Transverse colon (tissue), 4 donors: Measurements from ENCODE around the gene SDSL. TPM values are rescaled to one million over a fixed set of nuclear protein-coding genes. Genes with fewer than 3 reads are reported as not detected.

Experiments used
- DNase-seq: peaks from one replicate; pipeline ENCODE4 v3.0.0-alpha.2; 2019
- H3K27ac ChIP-seq, 4 donors: fragments of 200-600 bp; sonication (generic); 2 replicates each; pipeline ENCODE4 v1.5.1; 2016 to 2018; ENCODE audit warnings: inconsistent platforms in 4 of 4
- H3K27me3 ChIP-seq: fragments of 200-600 bp; sonication (generic); 2 replicates; pipeline ENCODE4 v1.5.1; 2017; ENCODE audit warnings: inconsistent platforms
- H3K36me3 ChIP-seq, 4 donors: fragments of 200-600 bp; sonication (generic); 2 replicates each; pipeline ENCODE4 v1.5.1; 2017 to 2019; ENCODE audit warnings: inconsistent platforms in 4 of 4
- H3K4me1 ChIP-seq, 4 donors: fragments of 200-600 bp; sonication (generic); 2 replicates each; pipeline ENCODE4 v1.5.1; 2017 to 2020; ENCODE audit warnings: inconsistent platforms in 4 of 4
- H3K4me3 ChIP-seq, 4 donors: fragments of 200-600 bp; sonication (generic); 1 replicate in 1 of 4; 2 replicates in 3 of 4; pipeline versions ENCODE4 v1.5.1 to v1.6.1; 2017 to 2019; ENCODE audit warnings: inconsistent platforms in 4 of 4
- H3K9me3 ChIP-seq, 2 donors: fragments of 200-600 bp; sonication (generic); 2 replicates each; pipeline ENCODE4 v1.5.1; 2017 to 2019; ENCODE audit warnings: inconsistent platforms in 2 of 2
- EP300 ChIP-seq: sonication (generic); formaldehyde crosslinking; IDR thresholded peaks from one replicate; pipeline ENCODE4 v1.6.1; 2017; ENCODE audit warnings: antibody characterized with exemption, low read depth
- POLR2A ChIP-seq: fragments of 450-650 bp; IDR thresholded peaks from one replicate; pipeline ENCODE4 v1.6.1; 2016; ENCODE audit warnings: antibody characterized with exemption, mild to moderate bottlenecking, moderate library complexity
- POLR2AphosphoS5 ChIP-seq, 3 donors: sonication (generic); formaldehyde crosslinking; IDR thresholded peaks; one replicate each; pipeline ENCODE4 v1.6.1; 2016; ENCODE audit warnings: antibody characterized with exemption in 3 of 3
- WGBS, 2 donors: methylation state at CpG; one replicate each; pipeline ENCODE4 v1.1.5; 2018; ENCODE audit warnings: low coverage in 1 of 2; 5-methylcytosine and 5-hydroxymethylcytosine counted together
- in situ Hi-C, 4 donors: fragments of 200-750 bp; cut with MboI; loops; one replicate each; pipeline versions ENCODE4 v1.15.0 to v1.15.1; 2017; ENCODE audit warnings: low sequenced_read_pairs in 3 of 4, low pct_ligation_motif_present in 1 of 4, low pct_unique_long_range_greater_than_20kb in 1 of 4
- intact Hi-C: fragments of 100-400 bp; cut with DNase I; formaldehyde crosslinking; loops from one replicate; pipeline ENCODE4 v1.15.1; 2023; ENCODE audit warnings: low total_unique reads
- total RNA-seq, 4 donors: library from RNA; depleted of rRNA; stranded (reverse); fragments of >200 nt; gene quantifications; one replicate each; pipeline ENCODE4 v1.1.0, GENCODE V29; 2016
- TF ChIP-seq, protein P1 (sequence below), 5 experiments: fragments of 200-600 bp in 3 of 5; fragments of 450-650 bp in 2 of 5; sonication (generic) in 3 of 5; IDR thresholded peaks; 1 replicate in 2 of 5; 2 replicates in 3 of 5; pipeline ENCODE4 v1.5.1; 2016 to 2017; ENCODE audit warnings: antibody characterized with exemption in 5 of 5, inconsistent platforms in 3 of 5, mild to moderate bottlenecking in 2 of 5, moderate library complexity in 1 of 5

SDSL gene
- total RNA-seq, 4 donors from 2014 or later: 7.4 to 16.8 (median 13.1) TPM

DNA sequence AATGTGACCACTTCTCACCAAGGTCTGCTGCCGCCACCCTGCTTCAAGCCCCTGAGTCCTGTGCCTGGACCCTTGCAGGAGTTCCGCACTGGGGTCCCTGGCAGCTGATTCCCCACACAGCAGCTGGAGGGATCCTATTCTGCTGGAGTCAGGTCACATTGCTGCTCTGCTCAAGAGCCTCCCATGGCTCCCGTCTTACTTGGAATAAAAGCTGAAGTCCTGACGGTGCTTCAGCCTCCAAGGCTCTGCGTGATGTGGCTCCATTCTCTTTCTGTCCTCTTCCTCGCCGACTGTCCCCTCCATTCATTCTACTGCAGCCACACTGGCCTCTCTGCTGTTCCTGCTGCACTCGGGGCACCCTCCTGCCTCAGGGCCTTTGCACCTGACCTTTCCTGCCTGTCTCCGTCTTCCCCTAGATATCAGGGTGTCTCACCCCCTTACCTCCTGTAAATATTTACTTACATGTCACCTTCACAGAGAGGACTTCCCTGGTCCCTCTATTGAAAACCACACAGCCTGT, 7.6 kb upstream of the SDSL start:
- Histone ChIP-seq H3K36me3 (no peaks in the 10 kb centered on the region), H3K27me3 (peaks cover 6% of the 10 kb centered on the region), H3K4me3 (no peak overlapping the region), H3K9me3 (no peaks in the 10 kb centered on the region), H3K27ac (no peak overlapping the region), H3K4me1 (peaks cover 0 to 5% (median 0%) of the 10 kb centered on the region in 4 donors)
- in situ Hi-C loops: no loop called here
- WGBS, 2 donors: 74 to 88% methylated on average over 5 to 9 of the region's 9 CpGs
- no peak for DNase-seq
- intact Hi-C loops: no loop called here
- TF ChIP-seq POLR2AphosphoS5 (IDR thresholded peaks at IDR 0.05): no peak
- TF ChIP-seq, protein P1, sequence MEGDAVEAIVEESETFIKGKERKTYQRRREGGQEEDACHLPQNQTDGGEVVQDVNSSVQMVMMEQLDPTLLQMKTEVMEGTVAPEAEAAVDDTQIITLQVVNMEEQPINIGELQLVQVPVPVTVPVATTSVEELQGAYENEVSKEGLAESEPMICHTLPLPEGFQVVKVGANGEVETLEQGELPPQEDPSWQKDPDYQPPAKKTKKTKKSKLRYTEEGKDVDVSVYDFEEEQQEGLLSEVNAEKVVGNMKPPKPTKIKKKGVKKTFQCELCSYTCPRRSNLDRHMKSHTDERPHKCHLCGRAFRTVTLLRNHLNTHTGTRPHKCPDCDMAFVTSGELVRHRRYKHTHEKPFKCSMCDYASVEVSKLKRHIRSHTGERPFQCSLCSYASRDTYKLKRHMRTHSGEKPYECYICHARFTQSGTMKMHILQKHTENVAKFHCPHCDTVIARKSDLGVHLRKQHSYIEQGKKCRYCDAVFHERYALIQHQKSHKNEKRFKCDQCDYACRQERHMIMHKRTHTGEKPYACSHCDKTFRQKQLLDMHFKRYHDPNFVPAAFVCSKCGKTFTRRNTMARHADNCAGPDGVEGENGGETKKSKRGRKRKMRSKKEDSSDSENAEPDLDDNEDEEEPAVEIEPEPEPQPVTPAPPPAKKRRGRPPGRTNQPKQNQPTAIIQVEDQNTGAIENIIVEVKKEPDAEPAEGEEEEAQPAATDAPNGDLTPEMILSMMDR (IDR thresholded peaks at IDR 0.05): no peak
- no peak for TF ChIP-seq POLR2A
- TF ChIP-seq EP300: no peak

DNA sequence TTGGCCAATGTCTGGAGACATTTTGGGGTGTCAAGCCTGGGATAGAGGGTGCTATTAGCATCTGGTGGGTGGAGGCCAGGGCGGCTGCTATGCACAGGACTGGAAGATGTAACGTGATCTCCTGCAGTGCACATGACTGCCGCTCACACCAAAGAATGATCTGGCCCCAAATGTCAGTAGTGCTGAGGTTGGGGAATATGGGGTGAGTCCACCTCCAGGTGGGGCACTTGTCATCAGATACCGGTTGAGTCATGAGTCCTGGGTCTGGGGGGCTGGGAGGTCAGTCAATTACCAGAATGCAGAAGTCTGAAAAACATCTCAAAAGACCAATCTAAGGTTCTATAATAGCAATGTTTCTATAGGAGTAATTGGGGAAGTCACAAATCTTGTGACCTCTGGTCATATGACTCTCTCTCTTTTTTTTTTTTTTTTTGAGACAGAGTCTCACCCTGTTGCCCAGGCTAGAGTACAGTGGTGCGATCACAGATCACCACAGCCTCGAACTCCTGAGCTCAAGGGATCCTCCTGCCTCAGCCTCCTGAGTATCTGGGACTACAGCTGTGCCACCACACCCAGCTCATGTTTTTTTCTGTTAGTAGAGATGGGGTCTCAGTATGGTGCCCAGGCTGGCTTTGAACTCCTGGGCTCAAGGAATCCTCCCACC, 6.0 kb upstream of the SDSL start:
- Histone ChIP-seq H3K4me3 (no peak overlapping the region), H3K36me3 (no peaks in the 10 kb centered on the region), H3K9me3 (no peaks in the 10 kb centered on the region), H3K27me3 (peaks cover 6% of the 10 kb centered on the region), H3K4me1 (peaks cover 0 to 5% (median 0%) of the 10 kb centered on the region in 4 donors), H3K27ac (peak overlapping the region in 2 of 4 donors; percentile 9 to 30)
- in situ Hi-C loops (no loop called here), intact Hi-C loops (no loop called here)
- peak; percentile 13 for DNase-seq
- TF ChIP-seq, protein P1 (IDR thresholded peaks at IDR 0.05): no peak
- TF ChIP-seq EP300: no peak
- TF ChIP-seq POLR2A: no peak
- no peak for TF ChIP-seq POLR2AphosphoS5 (IDR thresholded peaks at IDR 0.05)
- WGBS, 2 donors: 34 to 62% methylated on average over 2 to 6 of the region's 6 CpGs

DNA sequence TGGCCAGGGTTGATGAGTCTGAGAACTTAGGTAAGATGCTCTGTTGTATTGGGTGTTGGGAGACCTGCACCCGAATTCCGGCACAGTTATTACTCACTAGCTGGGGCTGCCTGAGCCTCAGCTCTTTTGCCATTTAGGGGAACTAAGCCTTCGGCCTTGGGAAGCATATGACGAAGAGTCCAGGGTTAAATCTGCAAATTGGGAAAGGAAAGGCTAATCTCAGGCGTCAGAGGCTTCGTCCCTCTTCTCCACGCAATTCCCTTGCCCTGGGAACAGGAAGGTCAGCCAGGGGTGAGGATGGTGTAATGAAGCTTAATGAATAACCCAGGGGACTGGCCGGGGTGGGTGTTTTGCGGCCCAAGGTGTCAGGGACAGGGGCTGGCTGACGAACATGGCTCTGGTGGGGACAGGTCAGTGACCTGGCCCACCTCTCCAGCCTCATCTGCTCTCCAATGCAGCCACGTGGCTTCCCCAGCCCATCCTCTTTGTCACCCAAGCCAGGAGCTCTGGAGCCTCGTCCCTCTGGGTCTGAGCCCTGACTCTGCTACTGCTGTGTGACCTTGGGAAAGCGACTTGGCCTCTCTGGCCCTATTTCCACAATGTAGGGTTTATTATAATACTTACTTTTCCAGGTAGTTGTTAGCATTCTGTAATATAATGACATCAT, 3.8 kb upstream of the SDSL start:
- Histone ChIP-seq H3K27ac (no peak overlapping the region), H3K9me3 (no peaks in the 10 kb centered on the region), H3K4me3 (no peak overlapping the region), H3K4me1 (peaks cover 0 to 22% (median 2%) of the 10 kb centered on the region in 4 donors), H3K27me3 (peaks cover 6% of the 10 kb centered on the region), H3K36me3 (no peaks in the 10 kb centered on the region)
- intact Hi-C loops: no loop called here
- in situ Hi-C loops: no loop called here
- TF ChIP-seq POLR2AphosphoS5 (IDR thresholded peaks at IDR 0.05): no peak
- TF ChIP-seq, protein P1 (IDR thresholded peaks at IDR 0.05): no peak
- TF ChIP-seq POLR2A: no peak
- no peak for TF ChIP-seq EP300
- 25 to 26% methylated on average over 5 to 11 of the region's 13 CpGs for WGBS, 2 donors
- peak; percentile 30 for DNase-seq

DNA sequence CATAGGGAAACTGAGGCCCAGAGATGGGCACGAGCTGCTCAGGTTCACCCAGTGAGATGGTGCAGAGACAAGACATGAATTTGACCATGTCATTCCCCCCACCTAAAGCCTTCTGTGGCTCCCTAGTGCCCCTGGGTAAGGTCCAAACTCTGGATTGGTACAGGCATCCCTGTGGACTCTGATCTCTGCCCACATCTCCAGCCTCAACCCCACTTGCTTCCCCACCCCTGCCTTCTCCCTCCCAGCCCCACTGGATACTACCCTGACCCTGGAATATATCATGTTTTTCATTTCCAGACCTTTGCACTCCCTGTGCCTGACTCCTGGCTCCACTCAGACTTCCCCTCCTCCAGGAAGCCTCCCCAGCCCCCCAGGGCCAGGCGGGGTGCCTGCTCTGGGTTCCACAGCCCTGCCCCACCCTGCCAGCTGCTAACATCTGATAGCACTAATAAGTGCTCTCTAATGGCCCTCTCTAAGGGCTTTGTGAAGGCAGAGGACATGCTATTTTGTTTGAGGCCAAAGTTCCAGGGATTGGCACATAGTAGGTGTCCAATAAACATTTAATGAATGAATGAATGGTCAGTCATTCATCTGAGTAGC, 1.1 kb upstream of the SDSL start:
- DNase-seq: no peak
- intact Hi-C loops: no loop called here
- H3K9me3 ChIP-seq: no peaks in the 10 kb centered on the region
- WGBS, 2 donors: 20 to 57% methylated on average over 1 to 2 of the region's 2 CpGs
- H3K4me3 ChIP-seq: no peak overlapping the region
- no peak overlapping the region for H3K27ac ChIP-seq
- TF ChIP-seq POLR2A (no peak), EP300 (no peak), POLR2AphosphoS5 (IDR thresholded peaks at IDR 0.05) (no peak)
- TF ChIP-seq, protein P1 (IDR thresholded peaks at IDR 0.05): no peak
- no peaks in the 10 kb centered on the region for H3K27me3 ChIP-seq
- in situ Hi-C loops: loop anchor here in 2 of 4 donors (10.0 kb wide), 2 partner anchors 106 to 226 kb away; no protein-coding TSS in a partner anchor
- H3K36me3 ChIP-seq: no peaks in the 10 kb centered on the region
- H3K4me1 ChIP-seq: peaks cover 0 to 22% (median 2%) of the 10 kb centered on the region in 4 donors
